Activated naive CD4-positive, alpha-beta T cell treated with anti-CD3 and anti-CD28 coated beads for 36 hours (primary cell): ENCODE results near the gene MICALL1. TPM values are rescaled to one million over a fixed set of nuclear protein-coding genes. Genes with fewer than 3 reads are reported as not detected.

Experiments used
- CTCF ChIA-PET: fragments of 350-600 bp; sonication (Branson Sonifier 250); formaldehyde crosslinking; loops from one replicate; lab custom pipeline; 2021; ENCODE audit warnings: antibody characterized with exemption; lab: Charles Lee
- DNase-seq: peaks from one replicate; pipeline ENCODE4 v3.0.0-alpha.2; 2020
- H3K27ac Mint-ChIP-seq: one replicate; pipeline ENCODE4 v1.8.0; 2021; ENCODE audit warnings: mild to moderate bottlenecking, mixed read lengths
- H3K27me3 Mint-ChIP-seq: one replicate; pipeline ENCODE4 v1.8.0; 2021; ENCODE audit warnings: low read depth, mixed read lengths
- H3K36me3 Mint-ChIP-seq: one replicate; pipeline ENCODE4 v1.8.0; 2021; ENCODE audit warnings: low read depth, mixed read lengths
- H3K4me1 Mint-ChIP-seq: one replicate; pipeline ENCODE4 v1.8.0; 2021; ENCODE audit warnings: low read depth, mixed read lengths
- H3K4me3 Mint-ChIP-seq: one replicate; pipeline ENCODE4 v1.8.0; 2021; ENCODE audit warnings: mild to moderate bottlenecking, moderate library complexity, mixed read lengths
- H3K9me3 Mint-ChIP-seq: one replicate; pipeline ENCODE4 v1.8.0; 2021; ENCODE audit warnings: mixed read lengths
- intact Hi-C: fragments of 100-400 bp; cut with micrococcal nuclease; formaldehyde crosslinking; loops from one replicate; pipeline ENCODE4 v1.15.1; 2023
- total RNA-seq, 2 experiments: library from RNA; stranded (reverse); gene quantifications; one replicate each; pipeline ENCODE4 v1.2.3, GENCODE V29; 2021

Gene MICALL1
- total RNA-seq, 2 experiments from 2014 or later, result 12.0 to 12.9 TPM

- Mint-ChIP-seq H3K9me3 (no peaks in the 10 kb centered on the region), H3K36me3 (no peaks in the 10 kb centered on the region), H3K4me3 (peak overlapping the region; percentile 73), H3K27me3 (no peaks in the 10 kb centered on the region), H3K27ac (peak overlapping the region; percentile 1), H3K4me1 (peaks cover 41% of the 10 kb centered on the region)
- intact Hi-C loops, result loop anchor here (2.0 kb wide), 1 partner anchor 14 kb away; no protein-coding TSS in a partner anchor
- DNase-seq, result no peak
- CTCF ChIA-PET, result no interaction called here
Measured at GRCh38 chr22:37907036-37907954, 1.2 kb downstream of the MICALL1 start.

- CTCF ChIA-PET, result no interaction called here
- Mint-ChIP-seq H3K27ac (no peak overlapping the region), H3K4me1 (peaks cover 44% of the 10 kb centered on the region), H3K36me3 (no peaks in the 10 kb centered on the region), H3K4me3 (no peak overlapping the region), H3K27me3 (no peaks in the 10 kb centered on the region), H3K9me3 (no peaks in the 10 kb centered on the region)
- intact Hi-C loops, result no loop called here
- no peak for DNase-seq
Measured at GRCh38 chr22:37909766-37910165, 3.7 kb downstream of the MICALL1 start.

GRCh38 chr22:37910890-37911672 is 5.0 kb downstream of the MICALL1 start:
- CTCF ChIA-PET, result interaction anchor here (1.4 to 1.6 kb wide), 2 partner anchors 22 to 94 kb away, joined by 5 to 6 read pairs; no protein-coding TSS in a partner anchor
- Mint-ChIP-seq H3K36me3 (no peaks in the 10 kb centered on the region), H3K27me3 (no peaks in the 10 kb centered on the region), H3K4me1 (peaks cover 36% of the 10 kb centered on the region), H3K27ac (no peak overlapping the region), H3K9me3 (no peaks in the 10 kb centered on the region), H3K4me3 (no peak overlapping the region)
- intact Hi-C loops, result loop anchor here (1.0 kb wide), 1 partner anchor 14 kb away; no protein-coding TSS in a partner anchor
- DNase-seq, result no peak

- Mint-ChIP-seq H3K27me3 (no peaks in the 10 kb centered on the region), H3K9me3 (no peaks in the 10 kb centered on the region), H3K36me3 (peaks cover 2% of the 10 kb centered on the region), H3K4me1 (peaks cover 36% of the 10 kb centered on the region), H3K27ac (peak overlapping the region; percentile 37), H3K4me3 (no peak overlapping the region)
- DNase-seq, result no peak
- intact Hi-C loops, result loop anchor here (1.0 kb wide), 1 partner anchor 14 kb away; no protein-coding TSS in a partner anchor
- CTCF ChIA-PET, result interaction anchor here (1.4 to 1.6 kb wide), 2 partner anchors 21 to 94 kb away, joined by 5 to 6 read pairs; no protein-coding TSS in a partner anchor
Measured at GRCh38 chr22:37911697-37912096, 5.6 kb downstream of the MICALL1 start.

GRCh38 chr22:37912171-37912570 is 6.1 kb downstream of the MICALL1 start:
- DNase-seq, result peak; percentile 71
- Mint-ChIP-seq H3K27ac (peak overlapping the region; percentile 13), H3K4me3 (no peak overlapping the region), H3K27me3 (no peaks in the 10 kb centered on the region), H3K36me3 (peaks cover 2% of the 10 kb centered on the region), H3K4me1 (peaks cover 31% of the 10 kb centered on the region), H3K9me3 (no peaks in the 10 kb centered on the region)
- CTCF ChIA-PET, result no interaction called here
- intact Hi-C loops, result no loop called here

GRCh38 chr22:37913233-37913721 is 7.2 kb downstream of the MICALL1 start:
- Mint-ChIP-seq H3K9me3 (no peaks in the 10 kb centered on the region), H3K36me3 (peaks cover 2% of the 10 kb centered on the region), H3K27ac (peak overlapping the region; percentile 7), H3K4me1 (peaks cover 23% of the 10 kb centered on the region), H3K27me3 (no peaks in the 10 kb centered on the region), H3K4me3 (no peak overlapping the region)
- intact Hi-C loops, result no loop called here
- DNase-seq, result peak; percentile 17
- CTCF ChIA-PET, result no interaction called here

- CTCF ChIA-PET, result interaction anchor here (2.4 kb wide), 1 partner anchor 18 kb away, joined by 9 read pairs; no protein-coding TSS in a partner anchor
- intact Hi-C loops, result no loop called here
- Mint-ChIP-seq H3K4me3 (no peak overlapping the region), H3K27ac (no peak overlapping the region), H3K27me3 (no peaks in the 10 kb centered on the region), H3K4me1 (peaks cover 17% of the 10 kb centered on the region), H3K9me3 (no peaks in the 10 kb centered on the region), H3K36me3 (peaks cover 5% of the 10 kb centered on the region)
- DNase-seq, result no peak
Measured at GRCh38 chr22:37916311-37916710, 10.2 kb downstream of the MICALL1 start.

- CTCF ChIA-PET, result interaction anchor here (1.1 to 1.6 kb wide), 2 partner anchors 14 to 16 kb away, joined by 3 to 5 read pairs; no protein-coding TSS in a partner anchor
- no peak overlapping the region for H3K27ac Mint-ChIP-seq
- intact Hi-C loops, result no loop called here
Measured at GRCh38 chr22:37917874-37918548, 11.9 kb downstream of the MICALL1 start.

GRCh38 chr22:37918580-37919270 is 12.6 kb downstream of the MICALL1 start:
- no peaks in the 10 kb centered on the region for H3K27me3 Mint-ChIP-seq
- no peaks in the 10 kb centered on the region for H3K9me3 Mint-ChIP-seq
- intact Hi-C loops, result no loop called here
- H3K27ac Mint-ChIP-seq, result no peak overlapping the region
- peaks cover 6% of the 10 kb centered on the region for H3K4me1 Mint-ChIP-seq
- DNase-seq, result no peak
- H3K4me3 Mint-ChIP-seq, result no peak overlapping the region
- peaks cover 5% of the 10 kb centered on the region for H3K36me3 Mint-ChIP-seq
- CTCF ChIA-PET, result interaction anchor here (1.1 to 1.6 kb wide), 2 partner anchors 13 to 15 kb away, joined by 3 to 5 read pairs; no protein-coding TSS in a partner anchor

More at GRCh38 chr22:37917874-37918548, 11.9 kb downstream of the MICALL1 start:
- DNase-seq, result no peak
- Mint-ChIP-seq H3K4me3 (no peak overlapping the region), H3K4me1 (peaks cover 6% of the 10 kb centered on the region), H3K9me3 (no peaks in the 10 kb centered on the region), H3K36me3 (peaks cover 5% of the 10 kb centered on the region), H3K27me3 (no peaks in the 10 kb centered on the region)

GRCh38 chr22:37920126-37920525 is 14.0 kb downstream of the MICALL1 start:
- DNase-seq, result no peak
- peak overlapping the region; percentile 18 for H3K4me3 Mint-ChIP-seq
- no peaks in the 10 kb centered on the region for H3K9me3 Mint-ChIP-seq
- peaks cover 6% of the 10 kb centered on the region for H3K4me1 Mint-ChIP-seq
- H3K27ac Mint-ChIP-seq, result peak overlapping the region; percentile 78
- H3K36me3 Mint-ChIP-seq, result peaks cover 5% of the 10 kb centered on the region
- H3K27me3 Mint-ChIP-seq, result no peaks in the 10 kb centered on the region
- intact Hi-C loops, result loop anchor here (2.0 kb wide), 1 partner anchor 13 kb away; the partner anchor contains the start of gene MICALL1
- CTCF ChIA-PET, result interaction anchor here (0.7 to 1.9 kb wide), 2 partner anchors 14 to 840 kb away, joined by 4 to 5 read pairs; no protein-coding TSS in a partner anchor

GRCh38 chr22:37922191-37922590 is 16.1 kb downstream of the MICALL1 start:
- CTCF ChIA-PET, result no interaction called here
- H3K36me3 Mint-ChIP-seq, result peaks cover 3% of the 10 kb centered on the region

More at GRCh38 chr22:37922191-37922590, 16.1 kb downstream of the MICALL1 start:
- no peak overlapping the region for H3K4me3 Mint-ChIP-seq
- no peaks in the 10 kb centered on the region for H3K9me3 Mint-ChIP-seq
- no peak for DNase-seq
- H3K4me1 Mint-ChIP-seq, result peaks cover 6% of the 10 kb centered on the region
- H3K27me3 Mint-ChIP-seq, result no peaks in the 10 kb centered on the region
- intact Hi-C loops, result no loop called here
- H3K27ac Mint-ChIP-seq, result no peak overlapping the region
